Hematopoietic multipotent progenitor cell treated with erythropoietin and hydrocortisone succinate and interleukin-3 and kit ligand, for 4 days (in vitro differentiated cells): Measurements from ENCODE around the gene SELENOW.
"Not testable (repeated sequence)": the region's sequence is repeated elsewhere in the genome, so short reads cannot be mapped to it uniquely, and the experiment has no call there.

Source experiments
- DNase-seq: peaks from one replicate; pipeline ENCODE4 v3.0.0-alpha.2; 2015

SELENOW gene

GRCh38 chr19:47756953-47757608 is 21.4 kb upstream of the SELENOW start:
- no peak for DNase-seq

GRCh38 chr19:47757617-47758442 is 20.7 kb upstream of the SELENOW start:
- DNase-seq = no peak

GRCh38 chr19:47758443-47758804 is 20.1 kb upstream of the SELENOW start:
- no peak for DNase-seq

GRCh38 chr19:47760632-47760999 is 17.9 kb upstream of the SELENOW start:
- DNase-seq = no peak

GRCh38 chr19:47761566-47761965 is 16.9 kb upstream of the SELENOW start:
- DNase-seq = no peak

- DNase-seq = no peak
Observed at GRCh38 chr19:47762151-47762550, 16.4 kb upstream of the SELENOW start.

GRCh38 chr19:47762615-47763308 is 15.7 kb upstream of the SELENOW start:
- no peak for DNase-seq

GRCh38 chr19:47764705-47765104 is 13.8 kb upstream of the SELENOW start:
- DNase-seq = not testable (repeated sequence)

GRCh38 chr19:47765523-47766358 is 12.8 kb upstream of the SELENOW start:
- DNase-seq = peak; percentile 76

GRCh38 chr19:47766359-47766620 is 12.2 kb upstream of the SELENOW start:
- no peak for DNase-seq

GRCh38 chr19:47766670-47767069 is 11.8 kb upstream of the SELENOW start:
- DNase-seq = no peak

- no peak for DNase-seq
Observed at GRCh38 chr19:47767349-47767748, 11.2 kb upstream of the SELENOW start.

- no peak for DNase-seq
Observed at GRCh38 chr19:47768604-47769003, 9.9 kb upstream of the SELENOW start.

- no peak for DNase-seq
Observed at GRCh38 chr19:47769534-47769933, 9.0 kb upstream of the SELENOW start.

GRCh38 chr19:47771291-47771690 is 7.2 kb upstream of the SELENOW start:
- DNase-seq = not testable (repeated sequence)

- DNase-seq = no peak
Observed at GRCh38 chr19:47776568-47776967, 1.9 kb upstream of the SELENOW start.

- DNase-seq = not testable (repeated sequence)
Observed at GRCh38 chr19:47777245-47778048, 1.1 kb upstream of the SELENOW start.

- peak; percentile 30 for DNase-seq
Observed at GRCh38 chr19:47778954-47779351, 450 bp downstream of the SELENOW start.

GRCh38 chr19:47779524-47780214 is 1.2 kb downstream of the SELENOW start:
- DNase-seq = no peak

- DNase-seq = no peak
Observed at GRCh38 chr19:47780215-47780551, 1.7 kb downstream of the SELENOW start.

- no peak for DNase-seq
Observed at GRCh38 chr19:47781590-47782262, 3.2 kb downstream of the SELENOW start.
